Neural crest cell (in vitro differentiated cells): ENCODE results near the gene LRRC26. TPM values are rescaled to one million over a fixed set of nuclear protein-coding genes. Genes with fewer than 3 reads are reported as not detected.

Experiments used
- DNase-seq: peaks from one replicate; pipeline ENCODE4 v3.0.0; 2021; ENCODE audit warnings: low read depth, mixed read lengths, low spot score
- H3K27ac Mint-ChIP-seq: one replicate; pipeline ENCODE4 v1.8.0; 2021; ENCODE audit warnings: mild to moderate bottlenecking, mixed read lengths; ENCODE audit not compliant: unreplicated experiment
- H3K27me3 Mint-ChIP-seq: 2 replicates; pipeline ENCODE4 v1.8.0; 2021; ENCODE audit warnings: low read depth, mild to moderate bottlenecking, mixed read lengths
- H3K36me3 Mint-ChIP-seq: 2 replicates; pipeline ENCODE4 v1.8.0; 2021; ENCODE audit warnings: low read depth, mild to moderate bottlenecking, mixed read lengths
- H3K4me1 Mint-ChIP-seq: 2 replicates; pipeline ENCODE4 v1.8.0; 2021; ENCODE audit warnings: mixed read lengths
- H3K4me3 Mint-ChIP-seq: one replicate; pipeline ENCODE4 v1.8.0; 2021; ENCODE audit warnings: mild to moderate bottlenecking, mixed read lengths
- H3K9me3 Mint-ChIP-seq: 2 replicates; pipeline ENCODE4 v1.8.0; 2021; ENCODE audit warnings: mixed read lengths
- CTCF ChIP-seq: fragments of 200-600 bp; sonication (generic); conservative IDR thresholded peaks from 2 replicates; pipeline ENCODE4 v1.5.0; 2021; ENCODE audit warnings: antibody characterized with exemption, mild to moderate bottlenecking
- total RNA-seq: library from RNA; stranded (reverse); gene quantifications from 2 replicates; pipeline ENCODE4 v1.2.1, GENCODE V29; 2021

The LRRC26 gene
- total RNA-seq, 1 donor from 2014 or later: 0.37 TPM

GRCh38 chr9:137141050-137141810, 28.6 kb downstream of the LRRC26 start:
- H3K27me3 Mint-ChIP-seq: peaks cover 84% of the 10 kb centered on the region
- H3K36me3 Mint-ChIP-seq: no peaks in the 10 kb centered on the region
- no peak overlapping the region for H3K27ac Mint-ChIP-seq
- H3K9me3 Mint-ChIP-seq: no peaks in the 10 kb centered on the region
- no peak for DNase-seq
- TF ChIP-seq CTCF: no peak
- H3K4me1 Mint-ChIP-seq: no peaks in the 10 kb centered on the region
- H3K4me3 Mint-ChIP-seq: no peak overlapping the region

GRCh38 chr9:137140151-137141012, 29.5 kb downstream of the LRRC26 start:
- Mint-ChIP-seq H3K9me3 (no peaks in the 10 kb centered on the region), H3K4me3 (peak overlapping the region; percentile 25), H3K36me3 (no peaks in the 10 kb centered on the region), H3K4me1 (no peaks in the 10 kb centered on the region), H3K27me3 (peaks cover 87% of the 10 kb centered on the region), H3K27ac (no peak overlapping the region)
- no peak for TF ChIP-seq CTCF
- DNase-seq: no peak

- no peaks in the 10 kb centered on the region for H3K9me3 Mint-ChIP-seq
- H3K4me1 Mint-ChIP-seq: no peaks in the 10 kb centered on the region
- no peak for TF ChIP-seq CTCF
- no peak overlapping the region for H3K27ac Mint-ChIP-seq
- H3K27me3 Mint-ChIP-seq: peaks cover 95% of the 10 kb centered on the region
- H3K36me3 Mint-ChIP-seq: no peaks in the 10 kb centered on the region
- no peak overlapping the region for H3K4me3 Mint-ChIP-seq
- DNase-seq: no peak
Observed at GRCh38 chr9:137139468-137140150, 30.2 kb downstream of the LRRC26 start.

GRCh38 chr9:137138722-137139467, 31.0 kb downstream of the LRRC26 start, which contains the start of gene GRIN1:
TSS of gene GRIN1 (plus strand) at chr9:137139154. CDS start at chr9:137139487, 333 bp downstream.
- Mint-ChIP-seq H3K9me3 (no peaks in the 10 kb centered on the region), H3K4me3 (no peak within 1 kb of the TSS), H3K4me1 (no peaks in the 10 kb centered on the region), H3K27me3 (peaks cover 96% of the 10 kb centered on the region), H3K36me3 (no peaks in the 10 kb centered on the region), H3K27ac (no peak within 1 kb of the TSS)
- no peak for DNase-seq
- no peak for TF ChIP-seq CTCF
